Measurements from ENCODE around the gene EPB41L3.

Gene EPB41L3

GRCh38 chr18:5449858-5450509 is 93.8 kb downstream of the EPB41L3 start:
- DNase-seq = no peak

- no peak for DNase-seq
These were observed 96.4 kb downstream of the EPB41L3 start for GRCh38 chr18:5447442-5447841.

GRCh38 chr18:5444847-5445246 is 99.0 kb downstream of the EPB41L3 start:
- DNase-seq = no peak

- DNase-seq = peak; percentile 41
These were observed 99.5 kb downstream of the EPB41L3 start for GRCh38 chr18:5444269-5444668.

GRCh38 chr18:5439986-5440696 is 103.7 kb downstream of the EPB41L3 start:
- DNase-seq = peak; percentile 25

GRCh38 chr18:5434425-5434824 is 109.4 kb downstream of the EPB41L3 start:
- no peak for DNase-seq

GRCh38 chr18:5431836-5432575 is 111.8 kb downstream of the EPB41L3 start:
- no peak for DNase-seq

- no peak for DNase-seq
These were observed 113.7 kb downstream of the EPB41L3 start for GRCh38 chr18:5430131-5430530.

GRCh38 chr18:5429681-5430080 is 114.1 kb downstream of the EPB41L3 start:
- no peak for DNase-seq

- DNase-seq = no peak
These were observed 118.1 kb downstream of the EPB41L3 start for GRCh38 chr18:5425721-5426120.

- DNase-seq = peak; percentile 39
These were observed 118.7 kb downstream of the EPB41L3 start for GRCh38 chr18:5424903-5425664.

- DNase-seq = no peak
These were observed 121.2 kb downstream of the EPB41L3 start for GRCh38 chr18:5422626-5423025.

GRCh38 chr18:5421981-5422380 is 121.8 kb downstream of the EPB41L3 start:
- DNase-seq = no peak

- no peak for DNase-seq
These were observed 122.9 kb downstream of the EPB41L3 start for GRCh38 chr18:5420906-5421305.

GRCh38 chr18:5419601-5420000 is 124.2 kb downstream of the EPB41L3 start:
- no peak for DNase-seq

GRCh38 chr18:5419030-5419429 is 124.8 kb downstream of the EPB41L3 start:
- no peak for DNase-seq

GRCh38 chr18:5417342-5417741 is 126.5 kb downstream of the EPB41L3 start:
- DNase-seq = peak; percentile 13

GRCh38 chr18:5416112-5416511 is 127.7 kb downstream of the EPB41L3 start:
- DNase-seq = no peak

- no peak for DNase-seq
These were observed 128.1 kb downstream of the EPB41L3 start for GRCh38 chr18:5415665-5416064.

GRCh38 chr18:5415031-5415430 is 128.8 kb downstream of the EPB41L3 start:
- DNase-seq = no peak

- DNase-seq = no peak
These were observed 129.3 kb downstream of the EPB41L3 start for GRCh38 chr18:5414546-5414945.

- no peak for DNase-seq
These were observed 130.3 kb downstream of the EPB41L3 start for GRCh38 chr18:5413447-5413846.

GRCh38 chr18:5410582-5410981 is 133.2 kb downstream of the EPB41L3 start:
- no peak for DNase-seq
